Globus pallidus (tissue), 1 donor: ENCODE results near the gene CCDC8.
"Not testable (repeated sequence)": the region's sequence is repeated elsewhere in the genome, so short reads cannot be mapped to it uniquely, and the experiment has no call there.

Source experiments
- DNase-seq: peaks from one replicate; pipeline ENCODE4 v3.0.0-alpha.2; 2015; ENCODE audit warnings: low spot score

CCDC8 gene

GRCh38 chr19:46428239-46429135 is 15.1 kb upstream of the CCDC8 start, which contains the start of gene PNMA8C:
TSS of gene PNMA8C (minus strand) at chr19:46428936. CDS start at chr19:46428359, 577 bp downstream.
- DNase-seq = peak; percentile 91

- no peak for DNase-seq
Measured at GRCh38 chr19:46427518-46428045, 14.2 kb upstream of the CCDC8 start.

GRCh38 chr19:46426506-46427162 is 13.3 kb upstream of the CCDC8 start:
- peak; percentile 84 for DNase-seq

- no peak for DNase-seq
Measured at GRCh38 chr19:46426035-46426505, 12.7 kb upstream of the CCDC8 start.

GRCh38 chr19:46423188-46423587 is 9.8 kb upstream of the CCDC8 start:
- DNase-seq = no peak

- no peak for DNase-seq
Measured at GRCh38 chr19:46422344-46422743, 9.0 kb upstream of the CCDC8 start.

- DNase-seq = no peak
Measured at GRCh38 chr19:46420056-46420455, 6.7 kb upstream of the CCDC8 start.

- DNase-seq = peak; percentile 77
Measured at GRCh38 chr19:46415804-46416709, 2.7 kb upstream of the CCDC8 start.

- DNase-seq = not testable (repeated sequence)
Measured at GRCh38 chr19:46414899-46415298, 1.5 kb upstream of the CCDC8 start.

GRCh38 chr19:46412650-46413261 is 608 bp downstream of the CCDC8 start:
- DNase-seq = no peak

GRCh38 chr19:46411925-46412649 is 1.3 kb downstream of the CCDC8 start:
- DNase-seq = no peak

- DNase-seq = no peak
Measured at GRCh38 chr19:46411088-46411924, 2.1 kb downstream of the CCDC8 start.

- no peak for DNase-seq
Measured at GRCh38 chr19:46410205-46411087, 2.9 kb downstream of the CCDC8 start.

GRCh38 chr19:46409191-46409590 is 4.2 kb downstream of the CCDC8 start:
- DNase-seq = no peak

- no peak for DNase-seq
Measured at GRCh38 chr19:46408664-46409039, 4.7 kb downstream of the CCDC8 start.

- no peak for DNase-seq
Measured at GRCh38 chr19:46407856-46408663, 5.3 kb downstream of the CCDC8 start.

GRCh38 chr19:46406976-46407375 is 6.4 kb downstream of the CCDC8 start:
- DNase-seq = no peak
